Mesendoderm (in vitro differentiated cells): ENCODE measurements around the gene RAB11FIP4.

Source experiments
- DNase-seq: peaks from one replicate; pipeline ENCODE4 v3.0.0; 2013
- H2AK5ac ChIP-seq: 2 replicates; pipeline ENCODE4 v1.6.1; 2013; ENCODE audit warnings: low read length, inconsistent platforms
- H2BK120ac ChIP-seq: 2 replicates; pipeline ENCODE4 v1.6.1; 2013; ENCODE audit warnings: low read depth, mild to moderate bottlenecking, low read length, moderate library complexity, mixed read lengths
- H2BK15ac ChIP-seq: replicated peaks from 2 replicates; pipeline ENCODE4 v1.6.1; 2013; ENCODE audit warnings: low read depth, mild to moderate bottlenecking, moderate library complexity
- H2BK5ac ChIP-seq: 2 replicates; pipeline ENCODE4 v1.6.1; 2013; ENCODE audit warnings: low read length, inconsistent platforms
- H3K18ac ChIP-seq: 2 replicates; pipeline ENCODE4 v1.6.1; 2013; ENCODE audit warnings: mild to moderate bottlenecking, low read length, mixed read lengths
- H3K23ac ChIP-seq: one replicate; pipeline ENCODE4 v1.6.1; 2013; ENCODE audit warnings: low read length
- H3K27ac ChIP-seq: 2 replicates; pipeline ENCODE4 v1.5.1; 2013; ENCODE audit warnings: low read depth, mild to moderate bottlenecking, inconsistent platforms, low read length, moderate library complexity
- H3K27me3 ChIP-seq: 2 replicates; pipeline ENCODE4 v1.6.1; 2013; ENCODE audit warnings: low read length, control low read depth, mild to moderate bottlenecking, inconsistent platforms; ENCODE audit not compliant: insufficient read depth, poor library complexity
- H3K36me3 ChIP-seq: 2 replicates; pipeline ENCODE4 v1.6.1; 2013; ENCODE audit warnings: low read length, inconsistent platforms; ENCODE audit not compliant: control insufficient read depth, insufficient read depth
- H3K4ac ChIP-seq: one replicate; pipeline ENCODE4 v1.6.1; 2013; ENCODE audit warnings: low read depth, mild to moderate bottlenecking, low read length, moderate library complexity
- H3K4me1 ChIP-seq: 2 replicates; pipeline ENCODE4 v1.6.1; 2013; ENCODE audit warnings: low read depth, low read length, inconsistent platforms; ENCODE audit not compliant: control insufficient read depth
- H3K4me2 ChIP-seq: 2 replicates; pipeline ENCODE4 v1.6.1; 2013; ENCODE audit warnings: low read length
- H3K4me3 ChIP-seq: 2 replicates; pipeline ENCODE4 v1.5.1; 2013; ENCODE audit warnings: mild to moderate bottlenecking, low read length
- H3K56ac ChIP-seq: one replicate; pipeline ENCODE4 v1.6.1; 2013; ENCODE audit warnings: low read length
- H3K79me1 ChIP-seq: 2 replicates; pipeline ENCODE4 v1.6.1; 2013; ENCODE audit warnings: low read length, inconsistent platforms
- H3K79me2 ChIP-seq: 2 replicates; pipeline ENCODE4 v1.6.1; 2013; ENCODE audit warnings: mild to moderate bottlenecking, low read length; ENCODE audit not compliant: control insufficient read depth, insufficient read depth
- H3K9ac ChIP-seq: 2 replicates; pipeline ENCODE4 v1.6.1; 2013; ENCODE audit warnings: low read length, inconsistent platforms
- H4K5ac ChIP-seq: one replicate; pipeline ENCODE4 v1.6.1; 2013; ENCODE audit warnings: low read length
- H4K8ac ChIP-seq: one replicate; pipeline ENCODE4 v1.6.1; 2013; ENCODE audit warnings: low read depth, mild to moderate bottlenecking, control low read depth, low read length, moderate library complexity
- WGBS: extraction: QIAGEN DNeasy Blood & Tissue Kit; methylation state at CpG from one replicate; pipeline ENCODE4 v1.1.7; 2013; ENCODE audit warnings: low lambda C conversion rate, missing lambda C conversion rate; ENCODE audit not compliant: insufficient coverage; ENCODE audit errors: extremely low coverage; 5-methylcytosine and 5-hydroxymethylcytosine counted together

Gene RAB11FIP4

DNA sequence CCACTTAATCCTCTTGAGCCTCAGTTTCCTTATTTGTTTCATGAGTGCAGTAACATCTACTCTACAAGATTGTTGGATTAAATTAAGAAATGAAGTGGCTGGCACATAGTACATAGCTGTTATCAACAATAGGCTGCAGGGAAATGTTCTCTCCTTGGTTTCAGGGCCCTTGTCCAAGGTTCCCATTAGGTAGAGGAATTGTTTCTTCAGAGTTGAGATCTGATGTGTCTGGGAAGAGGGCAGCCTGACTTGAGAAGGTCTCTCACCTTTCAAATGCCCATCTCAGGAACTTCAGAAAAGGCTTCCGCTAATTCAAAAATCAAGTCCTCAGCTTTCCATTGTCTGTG, 87.6 kb downstream of the RAB11FIP4 start:
- Histone ChIP-seq H2BK15ac (no peak overlapping the region), H2BK120ac (no peak overlapping the region), H3K4ac (no peak overlapping the region), H3K4me3 (no peak overlapping the region), H4K5ac (no peak overlapping the region), H3K23ac (no peak overlapping the region), H3K18ac (no peak overlapping the region), H2BK5ac (no peak overlapping the region), H3K27me3 (no peaks in the 10 kb centered on the region), H4K8ac (no peak overlapping the region), H2AK5ac (no peak overlapping the region), H3K56ac (no peak overlapping the region), H3K4me2 (no peak overlapping the region), H3K36me3 (no peaks in the 10 kb centered on the region), H3K27ac (no peak overlapping the region), H3K4me1 (no peaks in the 10 kb centered on the region), H3K9ac (no peak overlapping the region), H3K79me2 (no peaks in the 10 kb centered on the region), H3K79me1 (no peaks in the 10 kb centered on the region)
- WGBS = no CpG with 5 or more reads among the region's 1 CpG
- DNase-seq = no peak

DNA sequence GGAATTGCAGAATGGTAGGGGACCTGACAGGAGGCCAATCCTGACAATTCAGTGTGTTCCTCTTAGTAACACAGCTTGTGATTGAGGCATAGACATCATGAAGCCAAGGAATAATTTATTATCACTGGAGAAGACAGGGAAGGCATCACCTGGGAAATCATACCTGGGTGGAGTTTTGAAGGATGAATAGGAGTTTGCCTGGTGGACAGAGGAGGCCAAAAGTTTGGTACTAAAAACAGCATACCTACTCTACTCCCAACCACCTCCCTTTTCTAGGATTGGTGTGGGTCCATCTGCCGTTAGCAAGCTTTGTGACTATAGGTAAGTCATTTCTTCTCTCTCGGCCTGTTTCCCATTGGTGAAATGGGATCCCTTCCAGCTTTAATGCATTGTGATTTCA, 88.0 kb downstream of the RAB11FIP4 start:
- Histone ChIP-seq H2AK5ac (no peak overlapping the region), H2BK120ac (no peak overlapping the region), H2BK15ac (no peak overlapping the region), H4K5ac (no peak overlapping the region), H4K8ac (no peak overlapping the region), H3K79me1 (no peaks in the 10 kb centered on the region), H3K27me3 (no peaks in the 10 kb centered on the region), H3K56ac (no peak overlapping the region), H3K4ac (no peak overlapping the region), H3K4me3 (no peak overlapping the region), H3K23ac (no peak overlapping the region), H3K27ac (no peak overlapping the region), H3K4me2 (no peak overlapping the region), H3K18ac (no peak overlapping the region), H2BK5ac (no peak overlapping the region), H3K36me3 (no peaks in the 10 kb centered on the region), H3K79me2 (no peaks in the 10 kb centered on the region), H3K9ac (no peak overlapping the region), H3K4me1 (no peaks in the 10 kb centered on the region)
- WGBS = no CpG with 5 or more reads among the region's 2 CpGs
- no peak for DNase-seq

DNA sequence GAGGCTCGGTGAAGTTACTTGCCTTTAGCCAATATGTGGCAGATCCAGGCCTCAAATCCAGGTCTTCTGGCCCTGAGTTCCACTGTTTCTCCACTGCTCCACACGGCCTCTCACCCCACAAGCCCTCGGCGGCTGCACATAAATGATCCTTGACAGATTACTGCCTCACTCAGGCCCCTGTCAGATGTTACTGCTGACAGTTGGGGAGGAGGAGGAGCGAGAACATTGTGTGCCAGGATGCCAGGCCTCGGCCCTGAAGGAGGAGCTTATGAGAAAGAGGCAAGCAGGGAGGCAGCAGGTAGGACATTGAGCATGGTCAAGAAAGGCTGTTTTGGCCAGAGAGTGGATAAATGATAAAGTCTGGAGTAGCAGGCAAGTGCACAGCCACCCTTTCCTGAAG, 88.6 kb downstream of the RAB11FIP4 start:
- Histone ChIP-seq H2BK5ac (no peak overlapping the region), H3K4ac (no peak overlapping the region), H2BK120ac (no peak overlapping the region), H3K18ac (no peak overlapping the region), H3K79me2 (no peaks in the 10 kb centered on the region), H3K4me2 (no peak overlapping the region), H3K27me3 (no peaks in the 10 kb centered on the region), H4K5ac (no peak overlapping the region), H3K4me1 (no peaks in the 10 kb centered on the region), H3K36me3 (no peaks in the 10 kb centered on the region), H3K4me3 (no peak overlapping the region), H3K27ac (no peak overlapping the region), H4K8ac (no peak overlapping the region), H3K23ac (no peak overlapping the region), H3K56ac (no peak overlapping the region), H2AK5ac (no peak overlapping the region), H2BK15ac (no peak overlapping the region), H3K79me1 (no peaks in the 10 kb centered on the region), H3K9ac (no peak overlapping the region)
- no peak for DNase-seq
- WGBS = no CpG with 5 or more reads among the region's 6 CpGs

DNA sequence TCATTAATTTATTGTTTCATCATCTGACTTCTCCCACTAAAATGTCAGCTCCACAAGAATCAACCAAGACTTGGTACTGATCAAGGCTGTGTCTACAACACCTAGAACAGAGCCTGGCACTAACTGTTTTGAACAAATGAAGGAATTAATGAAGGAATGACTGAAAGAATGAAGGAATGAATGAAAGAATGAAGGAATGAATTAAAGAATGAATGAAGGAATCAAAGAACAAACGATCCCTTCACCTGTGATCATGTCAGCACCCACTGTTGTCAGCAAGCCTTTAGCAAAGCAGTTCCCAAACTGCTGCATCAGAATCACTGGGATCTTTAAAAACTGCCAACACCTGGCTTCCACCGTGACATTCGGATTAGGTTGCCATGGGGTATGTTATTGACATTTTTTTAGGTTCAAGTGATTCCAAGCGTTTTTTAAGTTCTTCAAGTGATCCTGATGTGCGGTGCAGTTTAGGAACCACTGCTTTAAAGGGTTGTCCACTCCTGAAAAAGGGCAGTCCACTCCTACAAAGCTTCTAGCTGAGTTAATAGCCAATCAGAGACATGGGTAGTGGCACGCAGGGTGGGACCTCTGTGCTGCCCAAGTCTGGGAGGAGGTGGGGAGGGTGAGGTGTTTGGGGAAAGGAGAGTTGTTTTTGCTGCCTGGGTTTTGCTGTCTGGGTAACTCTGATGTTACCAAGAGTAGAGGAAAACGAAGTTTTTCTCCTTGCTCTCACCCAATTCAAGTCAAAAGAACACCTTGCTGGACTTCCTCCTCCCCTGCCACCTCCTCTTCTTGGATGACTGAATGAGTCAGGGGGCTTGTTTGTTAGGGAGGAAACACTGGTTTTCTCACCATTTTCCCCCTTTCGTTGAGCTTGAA, 89.7 kb downstream of the RAB11FIP4 start:
- Histone ChIP-seq H2AK5ac (no peak overlapping the region), H2BK15ac (no peak overlapping the region), H3K23ac (no peak overlapping the region), H2BK120ac (no peak overlapping the region), H3K27ac (no peak overlapping the region), H3K36me3 (no peaks in the 10 kb centered on the region), H3K79me1 (no peaks in the 10 kb centered on the region), H4K8ac (no peak overlapping the region), H3K4ac (no peak overlapping the region), H3K4me1 (no peaks in the 10 kb centered on the region), H3K56ac (no peak overlapping the region), H3K4me2 (no peak overlapping the region), H2BK5ac (no peak overlapping the region), H4K5ac (no peak overlapping the region), H3K27me3 (no peaks in the 10 kb centered on the region), H3K4me3 (no peak overlapping the region), H3K18ac (no peak overlapping the region), H3K9ac (no peak overlapping the region), H3K79me2 (no peaks in the 10 kb centered on the region)
- no CpG with 5 or more reads among the region's 8 CpGs for WGBS
- no peak for DNase-seq

DNA sequence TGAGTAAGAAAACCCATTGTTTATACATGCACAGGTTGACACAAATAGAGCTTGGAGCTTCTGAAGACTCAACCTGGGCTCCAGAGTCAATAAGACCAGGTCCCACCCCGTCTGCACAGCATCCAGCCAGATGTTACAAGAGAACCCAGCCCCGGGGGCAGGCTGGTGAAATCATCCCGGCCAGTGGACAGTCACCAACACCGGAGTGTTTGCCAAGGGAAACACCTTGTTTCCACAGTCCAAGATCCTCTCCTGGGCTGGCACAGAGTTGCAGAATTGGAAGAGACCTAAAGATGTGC, 90.3 kb downstream of the RAB11FIP4 start:
- no peaks in the 10 kb centered on the region for H3K4me1 ChIP-seq
- no peaks in the 10 kb centered on the region for H3K79me2 ChIP-seq
- no peak overlapping the region for H2BK120ac ChIP-seq
- no peak overlapping the region for H4K5ac ChIP-seq
- DNase-seq = no peak
- no peak overlapping the region for H3K4ac ChIP-seq
- H3K56ac ChIP-seq = no peak overlapping the region
- H3K27me3 ChIP-seq = no peaks in the 10 kb centered on the region
- H3K36me3 ChIP-seq = no peaks in the 10 kb centered on the region
- H4K8ac ChIP-seq = no peak overlapping the region
- no peak overlapping the region for H3K27ac ChIP-seq
- no peak overlapping the region for H3K4me3 ChIP-seq
- no peak overlapping the region for H2BK15ac ChIP-seq
- no peaks in the 10 kb centered on the region for H3K79me1 ChIP-seq
- H3K18ac ChIP-seq = no peak overlapping the region
- no CpG with 5 or more reads among the region's 4 CpGs for WGBS
- H3K23ac ChIP-seq = no peak overlapping the region
- H3K9ac ChIP-seq = no peak overlapping the region
- no peak overlapping the region for H2AK5ac ChIP-seq
- H3K4me2 ChIP-seq = no peak overlapping the region
- no peak overlapping the region for H2BK5ac ChIP-seq

DNA sequence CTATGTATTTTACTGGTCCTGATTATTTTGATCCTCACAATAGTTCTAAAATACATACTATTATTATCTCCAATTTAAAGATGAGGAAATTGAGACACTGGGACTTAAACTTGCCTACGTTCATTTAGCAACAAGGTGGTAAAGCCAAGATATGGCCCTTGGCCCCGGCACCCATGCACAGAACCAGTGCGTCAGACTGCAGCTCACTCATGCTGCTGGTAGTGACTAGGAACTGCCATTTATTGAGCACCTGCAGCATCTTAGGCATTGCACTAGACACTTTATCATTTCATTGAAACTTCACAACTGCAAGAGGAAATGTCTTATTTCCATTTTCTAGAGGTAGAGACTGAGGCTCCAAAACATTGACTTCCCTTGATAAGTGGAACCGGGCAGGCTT, 93.3 kb downstream of the RAB11FIP4 start:
- no peaks in the 10 kb centered on the region for H3K36me3 ChIP-seq
- H2AK5ac ChIP-seq = no peak overlapping the region
- no peak overlapping the region for H3K4me2 ChIP-seq
- no peaks in the 10 kb centered on the region for H3K27me3 ChIP-seq
- H3K56ac ChIP-seq = no peak overlapping the region
- no peak overlapping the region for H3K27ac ChIP-seq
- no peaks in the 10 kb centered on the region for H3K79me1 ChIP-seq
- no peak overlapping the region for H4K5ac ChIP-seq
- H3K4me1 ChIP-seq = peaks cover 8% of the 10 kb centered on the region
- H2BK15ac ChIP-seq = no peak overlapping the region
- WGBS = no CpG with 5 or more reads among the region's 4 CpGs
- H3K23ac ChIP-seq = no peak overlapping the region
- no peaks in the 10 kb centered on the region for H3K79me2 ChIP-seq
- no peak for DNase-seq
- H2BK120ac ChIP-seq = no peak overlapping the region
- no peak overlapping the region for H3K9ac ChIP-seq
- no peak overlapping the region for H3K18ac ChIP-seq
- no peak overlapping the region for H3K4me3 ChIP-seq
- H3K4ac ChIP-seq = no peak overlapping the region
- H4K8ac ChIP-seq = no peak overlapping the region
- H2BK5ac ChIP-seq = no peak overlapping the region
